Measurements from ENCODE around the gene IL10RB.

DNA sequence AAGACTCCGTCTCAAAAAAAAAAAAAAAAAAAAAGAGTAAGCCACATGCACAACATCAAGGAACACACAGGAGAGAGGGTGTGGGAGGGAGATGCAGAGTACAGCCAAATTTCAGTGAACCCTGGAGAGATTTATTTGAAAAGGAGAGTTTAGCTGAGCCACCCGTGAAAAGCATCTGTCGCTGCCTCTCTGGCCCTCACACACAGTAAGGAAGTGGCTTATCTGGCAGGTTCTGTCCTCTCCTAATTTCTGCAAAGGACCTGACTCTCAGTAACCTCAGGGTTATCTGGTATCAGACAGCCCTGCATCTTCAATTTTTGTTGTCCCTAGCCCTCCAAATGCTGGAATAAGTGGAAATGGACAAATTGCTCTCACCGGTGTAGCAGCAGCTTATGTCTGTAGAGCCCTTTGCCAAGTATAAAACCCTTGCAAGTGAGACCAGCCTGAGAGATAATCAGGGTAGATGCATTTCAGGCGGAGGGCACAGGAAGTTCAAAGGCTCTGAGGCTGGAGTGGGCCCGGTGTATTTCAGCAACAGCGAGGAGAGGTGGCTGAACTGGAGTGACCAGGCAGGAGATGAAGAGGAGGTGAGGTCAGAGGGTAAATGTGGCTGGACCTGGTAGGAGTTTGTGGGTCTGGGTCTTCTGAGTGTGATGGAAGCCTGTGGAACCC lies 16.7 kb upstream of the IL10RB start:
- TF ChIP-seq, protein P1, sequence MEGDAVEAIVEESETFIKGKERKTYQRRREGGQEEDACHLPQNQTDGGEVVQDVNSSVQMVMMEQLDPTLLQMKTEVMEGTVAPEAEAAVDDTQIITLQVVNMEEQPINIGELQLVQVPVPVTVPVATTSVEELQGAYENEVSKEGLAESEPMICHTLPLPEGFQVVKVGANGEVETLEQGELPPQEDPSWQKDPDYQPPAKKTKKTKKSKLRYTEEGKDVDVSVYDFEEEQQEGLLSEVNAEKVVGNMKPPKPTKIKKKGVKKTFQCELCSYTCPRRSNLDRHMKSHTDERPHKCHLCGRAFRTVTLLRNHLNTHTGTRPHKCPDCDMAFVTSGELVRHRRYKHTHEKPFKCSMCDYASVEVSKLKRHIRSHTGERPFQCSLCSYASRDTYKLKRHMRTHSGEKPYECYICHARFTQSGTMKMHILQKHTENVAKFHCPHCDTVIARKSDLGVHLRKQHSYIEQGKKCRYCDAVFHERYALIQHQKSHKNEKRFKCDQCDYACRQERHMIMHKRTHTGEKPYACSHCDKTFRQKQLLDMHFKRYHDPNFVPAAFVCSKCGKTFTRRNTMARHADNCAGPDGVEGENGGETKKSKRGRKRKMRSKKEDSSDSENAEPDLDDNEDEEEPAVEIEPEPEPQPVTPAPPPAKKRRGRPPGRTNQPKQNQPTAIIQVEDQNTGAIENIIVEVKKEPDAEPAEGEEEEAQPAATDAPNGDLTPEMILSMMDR (optimal IDR thresholded peaks at IDR 0.05 in 1 of 3, IDR thresholded peaks at IDR 0.05 in 1 of 3, conservative IDR thresholded peaks at IDR 0.05 in 1 of 3; ENCODE audit: extremely low read depth in 1 of 3, insufficient read depth in 2 of 3, low read length in 3 of 3) = no peak
- TF ChIP-seq EZH2 (IDR thresholded peaks at IDR 0.05; ENCODE audit: low read length) = no peak
